Liver (tissue), 3 donors: ENCODE measurements around the gene MYOF.

Source experiments
- EGR1 ChIP-seq, 2 donors: IDR thresholded peaks; 2 replicates each; pipeline ENCODE4 v1.6.1; 2016 to 2018; ENCODE audit warnings: antibody characterized with exemption in 2 of 2, low read depth in 2 of 2
- GABPA ChIP-seq, 2 donors: IDR thresholded peaks in 1 of 2; conservative IDR thresholded peaks in 1 of 2; 2 replicates each; pipeline ENCODE4 v1.6.1; 2016; ENCODE audit warnings: antibody characterized with exemption in 2 of 2, mild to moderate bottlenecking in 1 of 2, moderate library complexity in 1 of 2
- RAD21 ChIP-seq, 2 donors: IDR thresholded peaks; 2 replicates each; pipeline ENCODE4 v1.6.1; 2016; ENCODE audit warnings: antibody characterized with exemption in 2 of 2, mild to moderate bottlenecking in 2 of 2
- REST ChIP-seq: IDR thresholded peaks from 2 replicates; pipeline ENCODE4 v1.6.1; 2016; ENCODE audit warnings: antibody characterized with exemption, mild to moderate bottlenecking
- ZBTB33 ChIP-seq: IDR thresholded peaks from 2 replicates; pipeline ENCODE4 v1.6.1; 2016; ENCODE audit warnings: antibody characterized with exemption
- TF ChIP-seq, protein P1 (sequence below): fragments of 150-350 bp; IDR thresholded peaks from 2 replicates; pipeline ENCODE4 v1.5.1; 2017; ENCODE audit warnings: improper control_type of control experiment, low read depth, low read length; ENCODE audit not compliant: missing input control
- TF ChIP-seq, protein P2 (sequence below): IDR thresholded peaks from 2 replicates; pipeline ENCODE4 v1.6.1; 2016; ENCODE audit warnings: antibody characterized with exemption
- TF ChIP-seq, protein P3 (sequence below): IDR thresholded peaks from 2 replicates; pipeline ENCODE4 v1.6.1; 2016; ENCODE audit warnings: antibody characterized with exemption
- donor health status: healthy.
- donor health status: healthy.

DNA sequence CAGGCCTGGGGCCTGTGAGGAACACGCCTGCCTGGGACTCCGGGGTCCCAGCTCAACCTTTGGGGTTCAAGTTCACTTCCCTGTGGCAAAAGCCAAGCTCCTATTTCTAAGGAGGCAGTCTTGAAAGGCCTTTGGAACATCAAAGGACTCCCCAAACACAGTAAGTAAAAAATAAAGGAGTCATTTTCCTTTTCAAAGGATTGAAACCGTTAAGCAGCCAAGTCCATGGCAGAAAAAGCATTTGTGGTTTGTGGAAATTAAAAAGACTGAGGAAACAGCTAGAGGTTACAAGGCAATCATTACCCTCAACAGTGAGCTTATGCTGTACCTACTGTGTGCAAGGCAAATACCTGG lies 200.8 kb downstream of the MYOF start:
- TF ChIP-seq, protein P1, sequence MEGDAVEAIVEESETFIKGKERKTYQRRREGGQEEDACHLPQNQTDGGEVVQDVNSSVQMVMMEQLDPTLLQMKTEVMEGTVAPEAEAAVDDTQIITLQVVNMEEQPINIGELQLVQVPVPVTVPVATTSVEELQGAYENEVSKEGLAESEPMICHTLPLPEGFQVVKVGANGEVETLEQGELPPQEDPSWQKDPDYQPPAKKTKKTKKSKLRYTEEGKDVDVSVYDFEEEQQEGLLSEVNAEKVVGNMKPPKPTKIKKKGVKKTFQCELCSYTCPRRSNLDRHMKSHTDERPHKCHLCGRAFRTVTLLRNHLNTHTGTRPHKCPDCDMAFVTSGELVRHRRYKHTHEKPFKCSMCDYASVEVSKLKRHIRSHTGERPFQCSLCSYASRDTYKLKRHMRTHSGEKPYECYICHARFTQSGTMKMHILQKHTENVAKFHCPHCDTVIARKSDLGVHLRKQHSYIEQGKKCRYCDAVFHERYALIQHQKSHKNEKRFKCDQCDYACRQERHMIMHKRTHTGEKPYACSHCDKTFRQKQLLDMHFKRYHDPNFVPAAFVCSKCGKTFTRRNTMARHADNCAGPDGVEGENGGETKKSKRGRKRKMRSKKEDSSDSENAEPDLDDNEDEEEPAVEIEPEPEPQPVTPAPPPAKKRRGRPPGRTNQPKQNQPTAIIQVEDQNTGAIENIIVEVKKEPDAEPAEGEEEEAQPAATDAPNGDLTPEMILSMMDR: no peak
- TF ChIP-seq RAD21 (IDR thresholded peaks at IDR 0.05): no peak
- TF ChIP-seq, protein P2, sequence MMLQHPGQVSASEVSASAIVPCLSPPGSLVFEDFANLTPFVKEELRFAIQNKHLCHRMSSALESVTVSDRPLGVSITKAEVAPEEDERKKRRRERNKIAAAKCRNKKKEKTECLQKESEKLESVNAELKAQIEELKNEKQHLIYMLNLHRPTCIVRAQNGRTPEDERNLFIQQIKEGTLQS: no peak
- TF ChIP-seq GABPA (IDR thresholded peaks at IDR 0.05 in 1 of 2, conservative IDR thresholded peaks at IDR 0.05 in 1 of 2): no peak
- TF ChIP-seq ZBTB33: no peak
- no peak for TF ChIP-seq REST
- TF ChIP-seq EGR1 (IDR thresholded peaks at IDR 0.05; ENCODE audit: low read depth in 2 of 2): no peak
- TF ChIP-seq, protein P3, sequence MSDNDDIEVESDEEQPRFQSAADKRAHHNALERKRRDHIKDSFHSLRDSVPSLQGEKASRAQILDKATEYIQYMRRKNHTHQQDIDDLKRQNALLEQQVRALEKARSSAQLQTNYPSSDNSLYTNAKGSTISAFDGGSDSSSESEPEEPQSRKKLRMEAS: no peak
